HG02588 (cell line): ENCODE results near the gene ATP6AP2.
"Not testable (repeated sequence)": the region's sequence is repeated elsewhere in the genome, so short reads cannot be mapped to it uniquely, and the experiment has no call there.

Experiments
- ATAC-seq: cut with Tn5 transposase; IDR thresholded peaks from one replicate; pipeline ENCODE4 v1.9.1; 2021; ENCODE audit warnings: mild to moderate bottlenecking, moderate library complexity; ENCODE audit not compliant: unreplicated experiment

The ATP6AP2 gene

DNA sequence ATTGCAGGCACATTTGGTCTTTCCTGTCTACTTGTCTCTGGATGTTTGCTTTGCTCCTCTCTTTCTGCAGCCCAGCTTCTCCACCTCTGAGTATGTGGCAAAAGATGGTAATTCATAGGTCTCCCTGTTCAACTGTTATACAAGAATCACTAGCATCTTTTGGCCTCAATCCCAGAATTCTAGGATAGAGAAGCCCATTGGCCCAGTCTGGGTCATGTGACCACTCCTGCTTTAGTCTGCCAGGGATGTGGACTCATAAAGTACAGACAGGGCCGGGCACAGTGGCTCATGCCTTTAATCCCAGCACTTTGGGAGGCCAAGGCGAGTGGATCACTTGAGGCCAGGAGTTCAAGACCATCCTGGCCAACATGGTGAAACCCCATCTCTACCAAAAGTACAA, 5.4 kb upstream of the ATP6AP2 start:
- ATAC-seq: not testable (repeated sequence)

DNA sequence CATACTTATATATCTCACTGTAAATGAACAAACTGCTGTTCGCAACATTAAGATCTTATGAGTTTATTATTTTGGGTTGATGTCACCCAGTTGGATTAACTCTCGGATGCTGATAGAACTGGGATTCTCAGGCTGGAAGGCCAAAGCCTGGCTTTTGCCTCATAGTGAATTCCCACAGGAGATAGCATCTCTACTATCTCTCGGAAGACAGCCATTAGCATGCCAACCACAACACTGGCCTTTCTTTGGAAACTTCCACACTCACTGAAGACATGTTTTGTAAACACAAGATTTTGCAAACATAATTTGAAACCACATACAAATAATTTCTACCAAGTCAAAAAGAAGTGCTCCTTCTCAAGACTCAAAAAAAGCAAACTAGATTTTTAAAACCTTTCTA, 4.5 kb upstream of the ATP6AP2 start:
- no peak for ATAC-seq

DNA sequence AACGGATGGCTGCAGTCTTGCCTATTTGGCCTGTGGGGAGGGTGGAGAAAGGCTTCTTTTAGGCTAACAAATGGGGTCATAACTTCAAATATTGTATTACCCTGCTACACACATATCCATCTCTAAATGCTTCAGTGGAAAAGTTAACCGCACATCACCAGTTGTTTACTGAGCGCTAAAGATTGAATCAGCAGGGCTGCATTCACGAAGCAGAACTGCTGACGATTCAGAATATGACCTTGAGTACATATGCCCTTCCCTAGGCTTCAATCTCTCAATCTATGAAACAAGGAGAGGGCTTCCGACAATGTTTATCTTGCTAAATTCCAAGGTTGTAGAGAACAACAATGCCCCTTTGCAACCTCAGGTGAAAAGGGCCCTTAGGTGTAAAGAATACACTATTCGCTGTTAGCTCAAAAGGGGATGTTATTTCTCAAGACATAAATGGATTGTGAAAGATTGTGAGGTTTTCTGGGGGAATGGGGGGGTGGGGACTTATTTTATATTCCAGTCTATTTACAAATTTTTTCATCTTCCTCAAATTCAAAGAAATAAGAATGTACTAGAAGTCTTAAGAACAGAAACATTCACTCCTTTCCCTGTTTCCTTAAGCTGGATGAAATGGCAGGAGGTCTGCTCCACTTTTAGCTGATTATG, 2.6 kb upstream of the ATP6AP2 start:
- no peak for ATAC-seq

DNA sequence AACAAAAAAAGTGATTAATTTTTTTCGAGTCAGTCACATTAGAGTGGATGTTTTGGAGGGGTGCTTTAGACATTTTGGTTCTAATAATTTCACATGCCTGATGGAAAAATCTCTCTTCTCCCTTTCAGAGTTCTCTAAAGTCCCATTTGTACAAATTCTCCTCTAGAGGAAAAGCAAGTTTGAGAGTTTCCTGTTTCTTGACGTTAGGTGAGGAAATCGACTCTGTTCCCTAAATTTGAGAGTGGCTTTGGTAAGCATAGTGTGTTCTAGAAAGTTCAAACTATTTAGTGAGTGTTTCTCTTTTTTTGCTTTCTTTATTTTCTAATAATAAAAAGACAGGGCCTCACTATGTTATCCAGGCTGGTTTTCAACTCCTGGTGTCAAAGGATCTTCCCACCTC, 1.6 kb upstream of the ATP6AP2 start:
- no peak for ATAC-seq

DNA sequence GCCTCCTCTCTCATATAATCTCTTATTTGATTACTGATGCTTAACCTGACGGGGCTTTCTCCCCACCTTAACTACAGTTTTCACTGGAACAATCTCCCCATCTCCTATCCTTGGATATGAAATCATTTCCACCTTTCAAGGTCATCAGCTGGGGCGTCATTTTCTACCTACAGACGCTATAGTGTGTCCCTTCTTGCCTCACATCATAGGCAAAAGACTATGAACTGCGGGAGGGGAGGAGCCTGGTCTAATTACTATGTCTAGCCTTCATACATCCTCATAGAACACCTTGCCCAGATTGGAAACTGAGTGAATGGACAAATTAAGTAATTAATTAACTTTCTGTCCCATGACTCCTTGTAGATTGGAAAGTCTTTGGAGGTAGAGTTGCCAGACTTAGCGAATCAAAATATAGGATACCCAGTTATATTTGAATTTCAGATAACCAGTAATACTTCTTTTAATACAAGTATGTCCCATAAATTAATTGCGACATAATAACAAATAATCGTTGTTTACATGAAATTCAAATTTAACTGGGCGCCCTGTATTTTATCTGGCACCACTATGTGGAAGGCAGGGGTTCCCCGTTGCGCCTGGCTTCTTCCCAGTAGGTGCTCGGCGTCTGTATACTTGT, 752 bp upstream of the ATP6AP2 start:
- peak; percentile 35 for ATAC-seq

DNA sequence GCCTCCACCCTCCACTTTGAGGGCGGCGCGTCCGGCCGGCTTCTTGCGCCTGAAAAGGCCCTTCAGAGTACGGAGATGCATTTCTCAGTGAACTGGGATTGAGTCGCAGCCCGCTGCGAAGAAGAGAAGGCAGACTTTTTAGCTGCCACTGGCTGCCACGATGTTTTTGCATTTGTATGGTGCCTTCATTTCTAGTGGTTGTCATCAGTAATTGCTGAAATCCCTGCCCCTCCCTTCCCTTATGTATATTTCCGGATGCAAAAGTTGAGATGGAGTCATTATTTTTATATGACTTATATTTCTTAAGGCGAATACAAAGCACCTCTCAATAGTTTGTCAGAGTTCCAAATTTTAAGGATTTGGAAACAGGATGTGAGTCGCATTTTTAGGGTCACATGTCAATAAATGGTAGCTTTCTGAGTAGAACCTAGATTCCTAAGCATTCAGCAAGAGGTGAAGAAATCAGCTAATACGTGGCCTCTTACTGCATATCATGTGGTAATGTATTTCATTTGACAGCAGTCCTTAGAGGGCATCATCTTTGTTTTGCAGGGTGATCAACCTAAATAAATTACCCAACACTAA, 658 bp downstream of the ATP6AP2 start:
- ATAC-seq: no peak

DNA sequence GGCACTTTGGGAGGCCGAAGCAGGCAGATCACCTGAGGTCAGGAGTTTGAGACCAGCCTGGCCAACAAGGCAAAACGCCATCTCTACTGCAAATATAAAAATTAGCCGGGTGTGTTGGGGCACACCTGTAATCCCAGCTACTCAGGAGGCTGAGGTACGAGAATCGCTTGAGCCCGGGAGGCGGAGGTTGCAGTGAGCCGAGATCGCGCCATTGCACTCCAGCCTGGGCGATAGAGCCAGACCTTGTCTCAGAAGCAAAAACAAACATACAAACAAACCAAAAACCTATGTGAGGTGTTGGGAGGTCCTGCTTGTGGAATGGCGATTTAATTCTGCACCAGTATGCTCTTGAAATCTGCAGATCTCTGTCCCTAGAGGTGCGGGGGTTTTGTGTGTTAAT, 1.4 kb downstream of the ATP6AP2 start:
- not testable (repeated sequence) for ATAC-seq

DNA sequence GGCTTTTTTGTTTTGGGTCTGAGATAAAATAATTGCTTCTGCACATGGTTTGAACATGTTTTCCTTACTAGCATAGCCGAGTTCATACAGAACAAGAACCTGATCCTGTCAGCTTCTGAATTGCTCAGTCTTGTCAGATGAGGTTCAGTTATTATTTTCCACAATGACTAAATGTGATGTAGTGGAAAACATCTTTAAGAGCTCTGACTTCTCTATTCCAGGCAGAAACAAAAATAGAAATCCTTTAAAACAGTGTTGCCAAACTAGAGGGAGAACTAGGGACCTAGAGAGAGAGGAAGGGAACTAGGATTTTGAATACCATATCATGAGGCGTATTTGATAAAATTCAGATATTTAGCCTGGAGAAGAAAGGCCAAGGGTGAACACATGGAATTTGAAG, 2.0 kb downstream of the ATP6AP2 start:
- ATAC-seq: no peak

DNA sequence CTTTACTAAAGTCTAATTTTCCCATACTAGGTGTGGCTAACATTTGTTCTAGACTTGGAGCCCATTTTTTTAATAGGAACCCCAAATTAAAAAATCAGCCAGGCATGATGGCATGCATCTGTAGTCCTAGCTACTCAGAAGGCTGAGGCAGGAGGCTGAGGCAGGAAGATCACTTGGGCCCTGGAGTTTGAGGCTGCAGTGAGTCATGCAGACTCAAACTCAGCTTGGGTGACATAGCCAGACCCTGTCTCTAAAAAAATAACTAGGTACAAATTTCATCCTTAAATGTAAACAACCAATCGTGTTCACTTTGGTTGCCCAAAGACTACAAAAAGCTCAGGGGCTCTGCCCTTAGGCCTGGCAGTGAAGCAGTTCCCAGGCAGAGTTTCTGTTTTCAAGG, 6.9 kb downstream of the ATP6AP2 start:
- ATAC-seq: not testable (repeated sequence)

DNA sequence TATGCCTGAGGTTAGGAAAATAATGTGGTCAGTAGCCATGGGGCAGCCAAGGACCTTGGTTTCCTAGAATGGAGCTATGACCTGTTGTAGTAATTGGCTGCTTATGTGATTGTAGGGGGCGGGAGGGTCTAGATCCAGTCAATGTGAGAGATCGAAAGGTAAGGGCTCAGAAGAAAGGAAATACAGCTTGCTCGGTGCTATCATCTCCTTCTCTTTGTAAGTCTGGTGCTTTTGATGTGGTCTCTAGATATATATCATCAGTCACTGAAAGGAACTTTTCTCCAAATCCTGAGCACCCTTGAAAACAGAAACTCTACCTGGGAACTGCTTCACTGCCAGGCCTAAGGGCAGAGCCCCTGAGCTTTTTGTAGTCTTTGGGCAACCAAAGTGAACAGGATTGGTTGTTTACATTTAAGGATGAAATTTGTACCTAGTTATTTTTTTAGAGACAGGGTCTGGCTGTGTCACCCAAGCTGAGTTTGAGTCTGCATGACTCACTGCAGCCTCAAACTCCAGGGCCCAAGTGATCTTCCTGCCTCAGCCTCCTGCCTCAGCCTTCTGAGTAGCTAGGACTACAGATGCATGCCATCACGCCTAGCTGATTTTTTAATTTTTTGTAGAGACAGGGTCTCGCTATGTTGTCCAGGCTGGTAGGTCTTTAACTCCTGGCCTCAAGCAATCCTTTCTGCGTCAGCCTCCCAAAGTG, 9.0 kb downstream of the ATP6AP2 start:
- ATAC-seq: not testable (repeated sequence)

DNA sequence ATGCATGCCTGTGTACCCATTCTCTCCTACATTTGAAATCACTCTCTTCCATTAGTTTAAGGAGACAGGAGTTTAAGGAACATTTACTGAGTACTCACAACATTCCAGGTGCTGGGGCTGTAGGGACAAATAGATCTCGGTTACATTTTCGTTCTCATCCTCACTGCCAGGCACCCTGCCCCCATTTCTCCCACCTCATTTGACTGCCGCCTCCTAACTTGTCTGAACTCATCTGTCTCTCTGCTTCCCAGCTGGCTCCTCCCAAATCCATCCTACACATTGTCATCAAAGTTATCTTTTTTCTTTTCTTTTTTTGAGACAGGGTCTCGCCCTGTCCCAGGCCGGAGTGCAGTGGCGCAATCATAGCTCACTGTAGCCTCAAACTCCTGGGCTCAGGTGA, 22.7 kb downstream of the ATP6AP2 start:
- ATAC-seq: no peak

DNA sequence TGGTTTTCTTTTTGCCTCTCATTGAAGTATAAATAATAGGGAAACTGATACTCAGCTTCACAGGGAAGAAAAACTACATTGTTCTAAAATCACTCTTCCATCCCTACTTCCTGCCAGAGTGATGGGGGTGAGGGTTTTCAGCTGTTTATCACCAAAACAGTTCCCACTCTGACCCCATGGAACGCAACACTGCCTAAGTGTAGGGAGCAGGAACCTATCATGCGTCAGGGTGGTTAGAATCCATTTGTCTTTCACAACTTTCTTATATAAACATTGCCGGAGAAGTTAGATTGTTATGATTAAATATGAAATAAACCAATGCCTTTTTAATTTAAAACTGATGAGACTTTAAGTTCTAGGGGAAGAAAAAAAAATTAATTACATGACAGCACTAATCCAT, 26.6 kb downstream of the ATP6AP2 start:
- no peak for ATAC-seq

DNA sequence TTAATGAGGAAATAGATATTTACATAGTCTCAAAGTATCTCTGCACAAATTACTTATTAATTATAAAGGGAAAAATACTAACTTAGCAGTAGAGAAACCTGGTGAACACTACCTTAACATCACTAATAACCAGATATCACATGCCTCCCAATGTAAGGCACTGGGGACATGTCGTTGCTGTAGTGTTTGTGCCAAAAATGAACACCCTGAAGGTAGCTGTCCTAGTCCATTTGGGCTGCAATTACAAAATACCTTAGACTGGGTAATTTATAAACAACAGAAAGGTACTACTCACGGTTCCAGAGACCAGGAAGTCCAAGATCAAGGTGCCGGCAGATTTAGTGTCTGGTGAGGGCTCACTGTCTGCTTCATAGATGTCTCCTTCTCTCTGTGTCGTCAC, 31.7 kb downstream of the ATP6AP2 start:
- ATAC-seq: no peak

DNA sequence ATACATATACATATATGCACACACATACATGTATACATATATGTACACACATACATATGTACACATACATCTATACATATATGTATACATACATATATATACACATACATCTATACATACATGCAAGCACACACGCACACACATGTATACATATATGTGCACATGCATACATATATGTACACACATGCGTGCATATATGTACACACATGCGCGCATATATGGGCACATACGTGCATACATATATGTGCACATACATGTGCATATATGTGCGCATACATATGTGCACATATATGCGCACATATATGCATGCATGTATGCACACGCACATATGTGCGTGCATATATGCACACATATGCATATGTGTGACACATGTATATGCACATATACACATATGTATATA, 35.2 kb downstream of the ATP6AP2 start:
- no peak for ATAC-seq

DNA sequence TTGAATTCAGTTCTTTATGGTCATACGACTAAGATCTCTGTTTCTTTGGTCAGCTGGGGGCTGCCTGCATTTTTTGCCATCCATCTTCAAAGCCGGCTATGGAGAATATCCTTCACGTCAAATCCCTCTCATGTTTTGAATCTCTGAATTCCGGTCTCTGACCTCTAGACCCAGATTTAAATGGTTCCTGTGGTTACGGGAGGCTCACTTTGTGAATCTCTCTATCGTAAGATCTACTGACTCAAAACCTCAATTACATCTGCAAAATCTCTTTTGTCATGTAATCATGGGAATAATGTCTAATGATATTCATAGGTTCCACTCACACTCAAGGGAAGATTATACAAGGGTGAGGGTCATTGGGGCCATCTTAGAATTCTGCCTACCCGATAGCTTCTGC, 36.8 kb downstream of the ATP6AP2 start:
- ATAC-seq: no peak

DNA sequence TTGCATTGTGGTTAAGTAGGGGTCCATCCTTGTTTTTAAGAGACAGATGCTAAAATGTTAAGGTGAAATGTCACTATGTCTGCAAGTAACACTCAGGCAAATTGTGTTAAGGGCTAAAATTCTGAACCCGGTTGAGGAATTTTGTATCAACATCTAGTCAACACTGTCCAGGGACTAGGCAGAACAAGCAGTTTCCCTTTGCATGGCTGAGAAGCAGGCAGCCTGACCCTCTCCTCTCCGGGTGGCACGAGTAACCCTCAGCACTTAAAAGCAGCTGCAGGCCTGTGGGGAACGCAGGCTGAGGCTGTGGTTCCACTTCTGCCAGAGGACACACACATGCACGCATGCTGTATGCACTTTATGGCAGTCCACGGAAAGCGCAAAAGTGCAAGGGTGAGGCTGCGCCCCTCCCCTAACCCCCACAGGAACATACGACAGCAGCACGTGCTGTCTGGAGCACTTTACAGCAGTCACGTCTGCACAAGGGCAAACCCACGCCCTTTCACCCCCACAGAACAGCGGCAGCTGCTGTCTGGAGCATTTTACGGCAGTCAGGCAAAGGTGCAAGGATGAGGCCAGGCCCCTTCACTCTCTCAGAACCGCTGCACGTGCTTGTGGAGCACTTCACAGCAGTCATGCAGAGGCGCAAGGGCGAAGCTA, 41.8 kb downstream of the ATP6AP2 start:
- ATAC-seq: no peak

DNA sequence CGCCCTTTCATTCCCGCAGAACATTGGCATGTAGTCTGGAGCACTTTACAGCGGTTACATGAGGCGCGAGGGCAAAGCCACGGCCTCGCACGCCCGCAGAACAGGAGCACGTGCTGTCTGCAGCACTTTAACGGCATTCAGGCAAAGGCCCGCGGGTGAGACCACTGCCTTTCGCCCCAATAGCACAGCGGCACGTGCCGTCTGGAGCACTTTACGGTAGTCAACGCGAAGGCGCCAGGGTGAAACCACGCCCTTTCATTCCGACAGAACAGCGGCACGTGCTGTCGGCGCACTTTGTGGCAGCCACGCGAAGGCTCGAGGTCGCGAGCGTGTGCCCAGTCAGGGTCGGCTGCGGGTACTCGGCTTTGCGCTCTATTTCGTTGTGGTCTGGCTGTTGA, 42.4 kb downstream of the ATP6AP2 start, which contains the start of gene MPC1L:
Gene MPC1L, plus strand, starts transcription at position 290 of the 398 bp plus-strand sequence. CDS start 138 bp downstream, outside the sequence.
- no peak for ATAC-seq

DNA sequence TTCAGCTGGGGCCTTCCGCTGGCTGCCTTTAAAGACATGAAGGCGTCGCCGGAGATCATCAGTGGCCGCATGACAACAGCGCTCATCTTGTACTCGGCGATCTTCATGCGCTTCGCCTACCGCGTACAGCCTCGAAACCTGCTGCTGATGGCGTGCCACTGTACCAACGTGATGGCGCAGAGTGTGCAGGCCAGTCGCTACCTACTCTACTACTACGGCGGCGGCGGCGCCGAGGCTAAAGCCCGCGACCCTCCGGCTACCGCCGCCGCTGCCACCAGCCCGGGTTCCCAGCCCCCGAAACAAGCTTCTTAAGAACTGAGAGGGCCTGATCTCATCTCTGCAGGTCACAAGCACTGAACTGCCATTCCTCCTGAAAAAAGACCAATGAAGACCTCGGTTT, 42.9 kb downstream of the ATP6AP2 start:
- ATAC-seq: no peak

DNA sequence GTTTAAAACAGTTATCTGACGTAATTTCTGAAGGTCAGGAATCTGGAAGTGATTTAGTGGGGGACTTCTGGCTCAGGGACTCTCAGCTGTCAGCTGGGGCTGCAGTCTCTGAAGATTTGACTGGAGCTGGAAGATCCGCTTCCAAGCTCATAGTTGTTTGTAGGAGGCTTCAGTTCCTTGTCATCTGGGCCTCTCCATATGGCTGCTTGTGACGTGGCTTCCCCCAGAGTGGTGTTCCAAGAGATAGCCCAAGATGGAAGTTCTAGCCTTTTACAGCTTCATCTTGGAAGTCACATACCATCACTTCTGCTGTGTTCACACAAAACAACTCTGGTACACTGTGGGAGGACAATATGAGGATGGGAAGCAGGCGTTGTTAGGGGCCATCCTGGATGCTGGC, 44.5 kb downstream of the ATP6AP2 start:
- ATAC-seq: no peak

DNA sequence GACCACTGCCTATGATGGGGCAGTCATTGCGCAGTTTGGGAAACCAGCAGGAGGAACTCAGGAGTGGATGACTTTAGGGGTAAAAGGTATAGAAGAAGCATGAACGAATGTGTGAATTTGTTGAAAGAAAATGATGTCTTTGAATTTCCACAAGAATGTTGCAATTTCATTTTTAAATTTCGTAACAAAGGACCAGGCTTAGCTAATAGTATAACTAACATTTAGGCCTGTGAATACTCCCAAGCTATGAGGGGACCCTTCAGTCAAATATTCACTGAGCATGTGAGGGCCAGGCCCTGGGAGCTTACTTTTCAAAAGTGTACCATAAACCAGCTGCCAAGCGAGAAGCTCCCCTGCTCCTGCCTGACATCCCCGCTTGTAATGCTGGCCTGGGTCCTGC, 47.7 kb downstream of the ATP6AP2 start:
- no peak for ATAC-seq

DNA sequence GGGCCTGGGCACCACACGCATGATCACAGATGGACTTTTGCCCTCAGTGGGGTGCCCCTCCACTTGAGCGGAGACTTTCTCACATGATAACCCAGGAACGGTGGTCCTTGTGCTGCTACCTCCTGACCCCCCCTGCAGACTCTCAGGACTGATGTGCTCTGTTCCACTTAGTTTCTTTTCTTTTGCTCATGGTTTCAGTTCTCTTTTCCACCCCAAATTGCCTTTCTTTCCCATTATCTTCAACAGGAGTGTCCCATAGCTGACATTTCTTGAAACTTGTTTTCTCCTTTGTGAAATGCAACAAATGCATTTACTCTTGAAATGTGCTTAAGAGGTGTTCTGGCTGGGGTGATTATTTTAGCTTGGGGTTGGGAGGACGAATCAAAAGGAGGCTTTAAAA, 51.4 kb downstream of the ATP6AP2 start:
- ATAC-seq: no peak
